ENCODE data around the gene SLC26A3.

The SLC26A3 gene

DNA sequence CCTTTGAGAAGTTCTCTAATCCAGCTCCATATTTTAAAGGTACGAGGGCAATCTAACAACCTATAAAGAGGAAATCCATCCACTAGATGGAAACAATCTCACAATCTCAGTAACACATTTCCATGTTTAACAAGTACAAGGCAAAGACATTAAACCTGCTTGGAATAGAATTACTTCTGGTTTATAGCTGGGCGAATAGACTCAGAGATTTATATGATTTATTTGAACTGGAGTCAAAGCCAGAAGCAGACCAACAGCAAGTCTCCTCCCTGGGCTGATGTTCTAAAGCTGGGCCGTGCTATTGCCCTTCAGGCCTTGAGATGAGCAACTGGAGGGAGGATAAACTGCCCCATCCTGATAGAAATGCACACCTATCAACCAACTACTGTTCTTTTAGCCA is 25.3 kb downstream of the SLC26A3 start:
- H3F3A ChIP-seq (ENCODE audit: insufficient read depth, low read length) = no peaks in the 10 kb centered on the region
- H3K27ac ChIP-seq (ENCODE audit: low read depth, low read length, poor library complexity, severe bottlenecking) = no peak overlapping the region
- 0 out of 2 replicates have a peak, but pooled peaks cover 4% of the 10 kb centered on the region for H3K27me3 ChIP-seq (ENCODE audit: insufficient read depth, low read length)
- no peak overlapping the region for H3K9ac ChIP-seq (ENCODE audit: low read length)
- no peaks in the 10 kb centered on the region for H4K20me1 ChIP-seq (ENCODE audit: insufficient read depth, low read length)
- no peak overlapping the region for H2AFZ ChIP-seq (ENCODE audit: low read length)
- no peaks in the 10 kb centered on the region for H3K9me2 ChIP-seq (ENCODE audit: low read depth, low read length)
- H3K79me2 ChIP-seq (ENCODE audit: insufficient read depth, low read length) = no peaks in the 10 kb centered on the region
- no peak overlapping the region for H3K4me2 ChIP-seq (ENCODE audit: low read length)
- no peaks in the 10 kb centered on the region for H3K4me1 ChIP-seq (ENCODE audit: insufficient read depth, low read length, severe bottlenecking)
- no peaks in the 10 kb centered on the region for H3K36me3 ChIP-seq (ENCODE audit: insufficient read depth, low read length)
- TF ChIP-seq EZH2 (IDR thresholded peaks at IDR 0.05; ENCODE audit: borderline replicate concordance, low read length) = no peak
- TF ChIP-seq, protein P1, sequence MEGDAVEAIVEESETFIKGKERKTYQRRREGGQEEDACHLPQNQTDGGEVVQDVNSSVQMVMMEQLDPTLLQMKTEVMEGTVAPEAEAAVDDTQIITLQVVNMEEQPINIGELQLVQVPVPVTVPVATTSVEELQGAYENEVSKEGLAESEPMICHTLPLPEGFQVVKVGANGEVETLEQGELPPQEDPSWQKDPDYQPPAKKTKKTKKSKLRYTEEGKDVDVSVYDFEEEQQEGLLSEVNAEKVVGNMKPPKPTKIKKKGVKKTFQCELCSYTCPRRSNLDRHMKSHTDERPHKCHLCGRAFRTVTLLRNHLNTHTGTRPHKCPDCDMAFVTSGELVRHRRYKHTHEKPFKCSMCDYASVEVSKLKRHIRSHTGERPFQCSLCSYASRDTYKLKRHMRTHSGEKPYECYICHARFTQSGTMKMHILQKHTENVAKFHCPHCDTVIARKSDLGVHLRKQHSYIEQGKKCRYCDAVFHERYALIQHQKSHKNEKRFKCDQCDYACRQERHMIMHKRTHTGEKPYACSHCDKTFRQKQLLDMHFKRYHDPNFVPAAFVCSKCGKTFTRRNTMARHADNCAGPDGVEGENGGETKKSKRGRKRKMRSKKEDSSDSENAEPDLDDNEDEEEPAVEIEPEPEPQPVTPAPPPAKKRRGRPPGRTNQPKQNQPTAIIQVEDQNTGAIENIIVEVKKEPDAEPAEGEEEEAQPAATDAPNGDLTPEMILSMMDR (IDR thresholded peaks at IDR 0.05; ENCODE audit: low read length) = no peak
- no peaks in the 10 kb centered on the region for H3K9me3 ChIP-seq (ENCODE audit: low read length)
- H3K4me3 ChIP-seq (ENCODE audit: low read depth, low read length, poor library complexity, severe bottlenecking) = no peak overlapping the region

DNA sequence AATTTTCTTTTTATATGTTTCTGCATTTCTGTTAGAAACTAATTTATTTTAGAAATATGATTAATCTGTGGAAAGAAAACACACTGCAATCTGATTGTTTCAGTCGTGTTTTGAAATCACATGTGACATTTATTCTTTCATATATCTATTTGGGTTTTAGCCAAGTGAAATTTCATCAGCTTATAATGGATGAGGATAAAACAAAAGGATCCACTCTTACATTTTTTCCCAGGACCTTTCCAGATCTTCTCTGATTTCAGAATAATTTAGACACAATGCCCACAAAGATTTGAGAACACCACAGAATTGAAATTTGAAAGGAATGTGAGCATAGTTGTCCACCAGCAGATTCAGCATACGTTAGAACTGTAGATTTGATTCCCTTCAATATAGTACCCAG is 30.0 kb downstream of the SLC26A3 start:
- TF ChIP-seq, protein P1 (IDR thresholded peaks at IDR 0.05; ENCODE audit: low read length) = no peak
- no peak for TF ChIP-seq EZH2 (IDR thresholded peaks at IDR 0.05; ENCODE audit: borderline replicate concordance, low read length)
- no peaks in the 10 kb centered on the region for H3K9me3 ChIP-seq (ENCODE audit: low read length)
- H4K20me1 ChIP-seq (ENCODE audit: insufficient read depth, low read length) = no peaks in the 10 kb centered on the region
- no peaks in the 10 kb centered on the region for H3K79me2 ChIP-seq (ENCODE audit: insufficient read depth, low read length)
- H3F3A ChIP-seq (ENCODE audit: insufficient read depth, low read length) = no peaks in the 10 kb centered on the region
- no peak overlapping the region for H3K27ac ChIP-seq (ENCODE audit: low read depth, low read length, poor library complexity, severe bottlenecking)
- H2AFZ ChIP-seq (ENCODE audit: low read length) = no peak overlapping the region
- H3K36me3 ChIP-seq (ENCODE audit: insufficient read depth, low read length) = no peaks in the 10 kb centered on the region
- H3K27me3 ChIP-seq (ENCODE audit: insufficient read depth, low read length) = 0 out of 2 replicates have a peak, but pooled peaks cover 4% of the 10 kb centered on the region
- H3K9ac ChIP-seq (ENCODE audit: low read length) = no peak overlapping the region
- no peak overlapping the region for H3K4me2 ChIP-seq (ENCODE audit: low read length)
- H3K9me2 ChIP-seq (ENCODE audit: low read depth, low read length) = no peaks in the 10 kb centered on the region
- H3K4me1 ChIP-seq (ENCODE audit: insufficient read depth, low read length, severe bottlenecking) = no peaks in the 10 kb centered on the region
- H3K4me3 ChIP-seq (ENCODE audit: low read depth, low read length, poor library complexity, severe bottlenecking) = no peak overlapping the region

DNA sequence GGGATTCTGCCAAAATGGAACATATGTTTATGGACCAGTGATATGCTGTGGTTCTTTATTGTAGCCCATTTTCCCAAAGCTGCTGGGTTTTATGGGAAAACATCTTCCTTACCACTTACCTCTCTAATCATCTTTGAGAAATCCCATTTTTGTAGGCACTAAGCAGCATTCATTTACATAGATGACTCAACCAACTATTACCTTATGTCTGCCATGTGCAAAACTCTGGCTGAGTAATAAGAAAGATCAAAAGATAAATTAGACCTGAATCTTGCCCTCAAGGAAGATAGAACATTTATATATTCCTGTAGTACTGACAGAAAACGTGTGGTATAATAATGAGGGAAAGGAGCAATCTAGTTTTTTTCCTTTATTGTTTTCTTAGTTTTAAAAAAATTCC is 34.8 kb downstream of the SLC26A3 start:
- no peaks in the 10 kb centered on the region for H3K9me2 ChIP-seq (ENCODE audit: low read depth, low read length)
- TF ChIP-seq, protein P1 (IDR thresholded peaks at IDR 0.05; ENCODE audit: low read length) = no peak
- no peak for TF ChIP-seq EZH2 (IDR thresholded peaks at IDR 0.05; ENCODE audit: borderline replicate concordance, low read length)
- H3K79me2 ChIP-seq (ENCODE audit: insufficient read depth, low read length) = no peaks in the 10 kb centered on the region
- H3K9ac ChIP-seq (ENCODE audit: low read length) = no peak overlapping the region
- no peaks in the 10 kb centered on the region for H3K4me1 ChIP-seq (ENCODE audit: insufficient read depth, low read length, severe bottlenecking)
- no peaks in the 10 kb centered on the region for H4K20me1 ChIP-seq (ENCODE audit: insufficient read depth, low read length)
- no peaks in the 10 kb centered on the region for H3F3A ChIP-seq (ENCODE audit: insufficient read depth, low read length)
- H3K4me3 ChIP-seq (ENCODE audit: low read depth, low read length, poor library complexity, severe bottlenecking) = no peak overlapping the region
- H2AFZ ChIP-seq (ENCODE audit: low read length) = no peak overlapping the region
- H3K4me2 ChIP-seq (ENCODE audit: low read length) = no peak overlapping the region
- no peaks in the 10 kb centered on the region for H3K9me3 ChIP-seq (ENCODE audit: low read length)
- no peaks in the 10 kb centered on the region for H3K27me3 ChIP-seq (ENCODE audit: insufficient read depth, low read length)
- no peak overlapping the region for H3K27ac ChIP-seq (ENCODE audit: low read depth, low read length, poor library complexity, severe bottlenecking)
- H3K36me3 ChIP-seq (ENCODE audit: insufficient read depth, low read length) = no peaks in the 10 kb centered on the region

All from OCI-LY1 (cell line).